Measurements from ENCODE around the gene RPAP3. TPM values are rescaled to one million over a fixed set of nuclear protein-coding genes. Genes with fewer than 3 reads are reported as not detected.
A peak's percentile ranks its signal among the peaks of the same experiment; 100 is the strongest.

Gene RPAP3
- total RNA-seq, 2 donors from 2014 or later: 22.7 to 23.5 TPM

DNA sequence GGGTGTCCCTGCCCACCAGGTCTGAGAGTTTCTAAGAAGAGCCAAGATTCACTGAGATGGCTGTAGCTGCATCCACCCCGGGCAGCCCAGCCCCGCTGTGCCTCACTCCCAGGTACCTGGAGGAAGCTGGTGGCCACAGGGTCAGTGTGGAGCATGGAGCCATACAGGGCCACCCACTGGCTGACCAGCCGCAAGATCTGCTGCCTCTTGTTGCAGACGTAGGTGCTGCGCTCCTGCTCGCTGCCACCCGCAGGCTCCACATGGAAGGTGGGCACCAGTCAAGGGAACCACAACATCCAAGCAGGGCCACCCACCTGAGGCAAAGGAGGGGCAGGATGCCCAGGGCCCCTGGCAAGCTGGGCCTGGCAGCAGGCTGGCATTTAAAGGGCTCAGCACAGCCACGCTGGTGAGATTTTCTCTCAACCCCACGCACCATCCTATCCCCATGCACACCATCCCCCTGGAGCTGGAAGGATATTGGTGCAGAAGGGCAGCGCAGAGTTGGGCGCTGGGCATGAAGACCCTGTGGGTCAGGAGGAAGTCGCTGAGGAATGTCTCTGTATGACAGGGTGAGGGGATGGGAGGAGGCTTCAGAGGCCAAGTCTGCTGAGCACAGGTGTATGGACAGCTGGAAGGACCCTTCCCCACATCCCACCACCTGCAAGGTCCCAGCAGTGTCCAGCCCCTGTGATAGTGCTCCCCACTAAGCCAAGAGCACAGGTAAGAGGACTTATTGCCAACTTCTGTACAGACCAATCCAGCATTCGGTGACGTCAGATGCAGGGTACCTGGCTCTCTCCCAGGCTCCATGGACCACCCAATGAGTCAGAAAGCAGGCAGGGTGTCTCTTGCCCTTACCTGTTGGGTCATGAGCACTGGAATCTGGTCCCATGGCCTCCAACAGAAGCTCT, 42.0 kb upstream of the RPAP3 start:
- ATAC-seq (no peak), DNase-seq (no peak)
- H3K4me3 Mint-ChIP-seq: no peak overlapping the region
- H3K36me3 Mint-ChIP-seq (ENCODE audit: low read depth): no peaks in the 10 kb centered on the region
- peaks cover 8% of the 10 kb centered on the region for H3K4me1 Mint-ChIP-seq
- H3K27ac Mint-ChIP-seq: no peak overlapping the region
- H3K27me3 Mint-ChIP-seq: peaks cover 11% of the 10 kb centered on the region
- no peaks in the 10 kb centered on the region for H3K9me3 ChIP-seq (ENCODE audit: control insufficient read depth, low read length, poor library complexity, severe bottlenecking)

DNA sequence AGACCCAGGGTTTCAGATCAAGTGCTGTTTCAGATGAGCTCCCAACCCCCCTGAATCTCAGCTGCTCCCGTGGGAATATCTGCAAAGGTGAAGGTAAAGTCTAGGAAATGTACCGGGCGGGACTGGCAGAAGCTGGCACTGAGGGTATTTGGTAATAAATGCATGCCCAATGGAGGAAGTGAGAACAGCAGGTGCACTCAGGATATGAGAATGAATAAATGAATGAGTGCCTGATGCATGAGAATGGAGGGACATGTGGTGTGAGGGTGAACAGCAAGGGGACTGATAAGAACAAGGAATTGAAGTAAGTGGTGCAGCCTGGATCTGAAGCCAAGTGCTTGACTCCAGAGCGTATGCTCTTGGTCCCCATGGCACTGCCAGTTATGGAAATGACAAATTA, 41.3 kb upstream of the RPAP3 start:
- Mint-ChIP-seq H3K27me3 (peaks cover 11% of the 10 kb centered on the region), H3K27ac (no peak overlapping the region), H3K36me3 (ENCODE audit: low read depth) (no peaks in the 10 kb centered on the region), H3K4me3 (no peak overlapping the region), H3K4me1 (peaks cover 12% of the 10 kb centered on the region)
- H3K9me3 ChIP-seq (ENCODE audit: control insufficient read depth, low read length, poor library complexity, severe bottlenecking): no peaks in the 10 kb centered on the region
- ATAC-seq (peak; percentile 45), DNase-seq (no peak)

DNA sequence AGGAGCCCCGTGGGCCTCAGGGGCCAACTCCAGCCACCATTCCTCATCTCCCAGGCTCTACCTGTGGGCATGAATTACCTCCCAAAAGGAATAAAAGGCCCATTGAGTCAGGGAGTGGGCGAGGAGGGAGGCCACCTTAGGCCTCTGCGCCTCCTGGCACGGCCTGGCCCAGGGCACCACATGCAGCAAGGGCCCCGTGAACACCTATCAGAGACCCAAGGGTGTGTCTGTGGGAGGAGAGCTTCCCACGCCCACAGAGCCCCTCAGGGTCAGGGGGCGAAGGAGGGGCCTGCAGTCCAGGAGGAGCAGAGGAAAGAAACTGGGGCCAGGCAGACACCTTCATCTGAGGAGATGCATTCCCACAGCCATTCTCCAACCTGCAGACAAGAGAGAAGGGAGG, 40.7 kb upstream of the RPAP3 start:
- Mint-ChIP-seq H3K27me3 (peaks cover 11% of the 10 kb centered on the region), H3K36me3 (ENCODE audit: low read depth) (no peaks in the 10 kb centered on the region), H3K27ac (peak overlapping the region; percentile 16), H3K4me3 (no peak overlapping the region), H3K4me1 (peaks cover 14% of the 10 kb centered on the region)
- no peak for ATAC-seq
- H3K9me3 ChIP-seq (ENCODE audit: control insufficient read depth, low read length, poor library complexity, severe bottlenecking): no peaks in the 10 kb centered on the region
- DNase-seq: no peak

DNA sequence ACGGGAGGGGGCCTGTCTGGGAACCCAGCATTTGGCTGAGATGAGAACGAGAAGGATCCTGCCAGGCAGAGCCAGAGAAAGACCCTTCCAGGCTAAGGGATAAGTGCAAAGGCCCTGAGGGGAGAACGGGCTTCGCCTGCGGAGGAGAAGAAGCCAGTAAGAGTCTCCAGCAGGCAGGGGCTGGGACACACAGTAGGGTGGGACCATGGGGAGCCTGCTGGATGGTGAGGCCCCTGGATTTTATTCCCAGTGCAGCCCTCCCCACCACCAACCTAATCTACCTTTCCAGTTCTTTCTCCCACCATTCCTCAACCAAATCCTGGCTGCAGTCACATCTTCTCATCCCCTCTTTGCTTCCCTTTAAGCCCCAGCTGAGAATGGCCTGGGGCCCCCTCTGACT, 40.2 kb upstream of the RPAP3 start:
- peaks cover 18% of the 10 kb centered on the region for H3K4me1 Mint-ChIP-seq
- ATAC-seq: no peak
- no peaks in the 10 kb centered on the region for H3K36me3 Mint-ChIP-seq (ENCODE audit: low read depth)
- H3K27ac Mint-ChIP-seq: peak overlapping the region; percentile 53
- no peak for DNase-seq
- H3K27me3 Mint-ChIP-seq: peaks cover 11% of the 10 kb centered on the region
- H3K9me3 ChIP-seq (ENCODE audit: control insufficient read depth, low read length, poor library complexity, severe bottlenecking): no peaks in the 10 kb centered on the region
- H3K4me3 Mint-ChIP-seq: no peak overlapping the region

DNA sequence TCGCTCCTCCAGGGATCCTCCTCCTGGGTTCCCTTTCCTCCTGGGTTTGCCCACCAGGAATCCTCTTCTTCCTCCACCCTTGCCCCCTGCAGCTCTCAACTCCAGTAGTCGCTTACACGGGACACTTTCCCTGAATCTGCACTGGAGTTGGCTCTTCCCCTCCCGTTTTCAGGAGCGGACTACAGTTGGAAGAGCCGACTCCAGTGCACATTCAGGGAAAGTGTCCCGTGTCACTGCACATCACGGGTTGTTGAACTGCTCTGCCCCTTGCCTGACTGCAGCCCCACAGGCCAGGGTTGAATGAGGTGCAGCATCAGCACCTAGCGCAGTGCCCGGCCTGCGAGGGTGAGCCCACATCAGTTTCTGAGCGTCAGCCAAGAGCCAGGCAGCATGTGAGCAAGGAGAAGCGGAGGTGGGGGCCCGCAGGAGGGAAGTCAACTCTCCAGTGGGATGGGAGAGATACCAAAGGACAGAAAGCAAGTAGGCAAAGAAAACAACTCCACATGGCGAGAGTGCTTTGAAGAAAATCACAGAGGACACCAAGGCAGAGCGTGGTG, 39.7 kb upstream of the RPAP3 start:
- Mint-ChIP-seq H3K4me3 (no peak overlapping the region), H3K36me3 (ENCODE audit: low read depth) (no peaks in the 10 kb centered on the region), H3K27me3 (peaks cover 11% of the 10 kb centered on the region), H3K27ac (peak overlapping the region; percentile 53), H3K4me1 (peaks cover 20% of the 10 kb centered on the region)
- ATAC-seq (no peak), DNase-seq (no peak)
- no peaks in the 10 kb centered on the region for H3K9me3 ChIP-seq (ENCODE audit: control insufficient read depth, low read length, poor library complexity, severe bottlenecking)

DNA sequence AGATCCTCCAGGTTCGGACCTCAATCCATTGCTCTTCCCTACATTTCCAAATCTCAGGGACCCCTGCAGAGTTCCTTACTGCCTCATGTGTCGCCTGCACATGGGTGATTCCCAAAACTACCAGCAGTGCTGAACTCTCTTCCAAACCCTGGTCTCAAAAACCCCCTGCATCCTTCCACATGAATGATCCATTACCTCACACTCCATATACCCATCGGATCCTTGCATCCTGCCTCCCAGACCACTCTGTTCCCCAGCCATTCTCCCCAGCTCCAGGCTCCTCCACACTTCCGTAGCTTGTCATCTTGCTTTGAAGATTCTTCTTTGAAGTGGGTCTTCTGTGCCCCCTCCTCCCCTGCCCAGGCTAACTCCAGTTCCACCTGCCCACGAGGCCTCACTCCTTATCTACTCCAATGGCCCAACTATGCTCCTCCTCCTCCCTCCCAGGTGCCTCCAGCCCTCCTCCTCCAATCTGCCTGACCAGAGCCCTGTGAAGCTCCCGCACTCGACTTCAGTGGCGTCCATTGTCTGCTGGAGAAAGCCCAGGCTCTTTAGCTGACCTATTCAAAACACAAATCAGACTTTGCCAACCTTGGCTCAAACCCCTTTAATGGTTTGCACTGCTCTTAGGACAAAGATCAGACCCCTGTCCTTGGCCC, 39.1 kb upstream of the RPAP3 start:
- Mint-ChIP-seq H3K27ac (peak overlapping the region; percentile 39), H3K27me3 (peaks cover 11% of the 10 kb centered on the region), H3K4me1 (peaks cover 19% of the 10 kb centered on the region), H3K4me3 (no peak overlapping the region), H3K36me3 (ENCODE audit: low read depth) (no peaks in the 10 kb centered on the region)
- DNase-seq (no peak), ATAC-seq (no peak)
- no peaks in the 10 kb centered on the region for H3K9me3 ChIP-seq (ENCODE audit: control insufficient read depth, low read length, poor library complexity, severe bottlenecking)

DNA sequence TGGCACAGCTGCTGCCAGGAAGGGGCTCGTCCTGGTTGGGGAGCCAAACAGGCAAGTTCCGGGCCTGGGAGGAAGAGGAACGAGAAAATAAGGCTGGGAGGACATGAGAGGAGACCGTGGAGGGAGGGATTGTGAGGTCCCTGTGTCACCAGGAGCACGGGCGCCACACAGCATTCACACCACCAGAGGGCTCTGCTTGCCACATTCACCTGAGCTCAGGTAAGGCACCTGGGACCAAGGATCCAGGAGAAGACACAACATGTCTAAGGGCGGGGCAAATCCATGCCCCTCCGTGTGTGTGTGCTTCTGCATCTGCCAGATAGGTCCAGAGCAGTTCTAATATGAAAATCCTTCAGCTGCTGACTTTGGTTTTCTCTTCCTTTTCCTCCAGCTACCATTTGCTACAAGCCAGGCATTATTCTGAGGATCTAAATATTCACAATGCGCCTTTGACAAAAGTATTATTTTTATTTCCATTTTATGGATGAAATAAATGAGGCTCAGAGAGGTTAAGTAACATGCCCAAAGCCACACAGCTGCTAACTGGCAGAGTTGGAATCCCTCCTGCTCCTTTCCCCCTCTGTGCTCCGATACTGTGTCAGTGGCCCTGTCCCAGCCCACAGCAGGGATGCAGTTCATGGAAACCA, 38.3 kb upstream of the RPAP3 start:
- ATAC-seq (peak; percentile 44), DNase-seq (peak; percentile 40 to 46 (median 42))
- no peaks in the 10 kb centered on the region for H3K9me3 ChIP-seq (ENCODE audit: control insufficient read depth, low read length, poor library complexity, severe bottlenecking)
- no peaks in the 10 kb centered on the region for H3K36me3 Mint-ChIP-seq (ENCODE audit: low read depth)
- peaks cover 22% of the 10 kb centered on the region for H3K4me1 Mint-ChIP-seq
- peak overlapping the region; percentile 39 for H3K27ac Mint-ChIP-seq
- H3K27me3 Mint-ChIP-seq: peaks cover 11% of the 10 kb centered on the region
- no peak overlapping the region for H3K4me3 Mint-ChIP-seq

DNA sequence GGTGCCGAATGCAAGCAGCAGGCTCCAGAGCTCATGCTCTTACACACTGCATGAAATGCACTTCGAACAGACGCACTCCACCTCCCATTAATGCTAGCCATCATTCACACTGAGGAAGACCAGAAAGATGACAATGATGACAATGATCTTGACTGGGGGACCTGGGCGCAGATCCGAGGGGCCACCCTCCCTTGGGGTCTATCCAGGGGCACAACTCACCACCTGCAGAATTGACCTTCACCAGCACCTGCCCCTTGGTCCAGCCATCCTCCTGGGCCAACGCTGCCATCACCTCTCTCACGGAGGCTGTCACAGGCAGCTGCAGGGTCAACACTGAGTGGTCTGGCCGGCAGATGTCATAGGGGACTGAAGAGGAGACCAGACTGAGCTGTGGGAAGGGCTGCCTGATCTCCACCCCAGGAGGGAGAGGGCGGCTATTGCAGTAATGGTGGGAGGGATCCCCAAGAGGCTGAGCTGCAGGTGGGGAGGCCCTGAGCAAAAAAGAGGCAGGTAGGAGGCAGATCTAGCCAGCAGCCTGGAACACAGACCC, 37.6 kb upstream of the RPAP3 start:
- peaks cover 11% of the 10 kb centered on the region for H3K27me3 Mint-ChIP-seq
- no peak overlapping the region for H3K4me3 Mint-ChIP-seq
- H3K4me1 Mint-ChIP-seq: peaks cover 28% of the 10 kb centered on the region

DNA sequence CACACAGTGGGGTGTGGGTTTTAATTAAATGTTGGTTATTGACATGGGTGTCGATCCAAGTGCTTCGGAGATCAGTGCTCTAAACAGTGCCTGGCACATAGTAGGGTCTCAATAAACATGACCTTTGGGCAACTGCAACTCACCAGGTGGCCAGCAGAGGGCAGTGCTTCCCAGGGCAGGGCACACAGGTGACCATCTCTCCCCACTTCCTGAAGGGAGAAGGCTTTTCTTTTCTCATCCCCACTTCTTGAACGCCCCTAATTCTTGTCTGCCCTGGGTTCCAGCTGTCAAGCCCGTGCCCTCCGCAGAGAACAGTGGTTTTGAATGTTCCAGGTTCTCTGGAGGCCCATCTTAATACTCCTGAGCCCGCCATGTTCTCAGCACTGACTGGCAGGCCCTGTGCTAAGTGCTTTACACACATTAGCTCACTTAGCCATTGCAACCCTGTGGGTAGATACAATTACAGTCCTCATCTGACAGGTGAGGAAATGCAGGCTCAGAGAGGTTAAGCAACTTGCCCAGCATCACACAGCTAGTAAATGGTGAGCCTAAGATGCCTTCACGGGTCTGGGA, 36.5 kb upstream of the RPAP3 start:
- H3K27ac Mint-ChIP-seq: no peak overlapping the region
- H3K36me3 Mint-ChIP-seq (ENCODE audit: low read depth): no peaks in the 10 kb centered on the region
- DNase-seq (peak; percentile 61 to 67 (median 65)), ATAC-seq (peak; percentile 37)
- H3K27me3 Mint-ChIP-seq: peaks cover 11% of the 10 kb centered on the region
- H3K4me3 Mint-ChIP-seq: peak overlapping the region; percentile 28
- H3K4me1 Mint-ChIP-seq: peaks cover 28% of the 10 kb centered on the region
- no peaks in the 10 kb centered on the region for H3K9me3 ChIP-seq (ENCODE audit: control insufficient read depth, low read length, poor library complexity, severe bottlenecking)

More for the DNA sequence above, 37.6 kb upstream of the RPAP3 start:
- Mint-ChIP-seq H3K27ac (no peak overlapping the region), H3K36me3 (ENCODE audit: low read depth) (no peaks in the 10 kb centered on the region)
- no peaks in the 10 kb centered on the region for H3K9me3 ChIP-seq (ENCODE audit: control insufficient read depth, low read length, poor library complexity, severe bottlenecking)
- ATAC-seq (no peak), DNase-seq (no peak)

DNA sequence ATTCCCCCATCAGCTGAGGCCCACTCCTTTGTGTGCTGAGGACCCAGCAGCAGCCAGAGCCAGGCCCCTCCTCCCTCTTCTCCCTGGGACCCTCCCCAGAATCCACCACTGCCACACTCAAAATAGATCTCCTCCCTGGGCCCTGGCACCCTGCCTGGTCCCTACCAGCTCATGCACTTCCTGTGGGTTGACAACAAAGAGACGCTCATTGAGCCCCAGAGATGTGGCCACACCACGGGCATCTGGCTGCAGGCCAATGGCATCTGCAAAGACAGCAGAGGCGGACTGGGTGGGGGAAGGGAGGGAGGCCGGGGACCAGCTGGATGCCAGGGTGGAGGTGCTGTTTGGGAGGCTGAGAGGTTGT, 35.5 kb upstream of the RPAP3 start:
- peak; percentile 84 for ATAC-seq
- Mint-ChIP-seq H3K27ac (peak overlapping the region; percentile 83), H3K36me3 (ENCODE audit: low read depth) (no peaks in the 10 kb centered on the region), H3K27me3 (peaks cover 9% of the 10 kb centered on the region), H3K4me1 (peaks cover 28% of the 10 kb centered on the region), H3K4me3 (peak overlapping the region; percentile 80)
- H3K9me3 ChIP-seq (ENCODE audit: control insufficient read depth, low read length, poor library complexity, severe bottlenecking): no peaks in the 10 kb centered on the region
- peak; percentile 40 to 68 (median 65) for DNase-seq

DNA sequence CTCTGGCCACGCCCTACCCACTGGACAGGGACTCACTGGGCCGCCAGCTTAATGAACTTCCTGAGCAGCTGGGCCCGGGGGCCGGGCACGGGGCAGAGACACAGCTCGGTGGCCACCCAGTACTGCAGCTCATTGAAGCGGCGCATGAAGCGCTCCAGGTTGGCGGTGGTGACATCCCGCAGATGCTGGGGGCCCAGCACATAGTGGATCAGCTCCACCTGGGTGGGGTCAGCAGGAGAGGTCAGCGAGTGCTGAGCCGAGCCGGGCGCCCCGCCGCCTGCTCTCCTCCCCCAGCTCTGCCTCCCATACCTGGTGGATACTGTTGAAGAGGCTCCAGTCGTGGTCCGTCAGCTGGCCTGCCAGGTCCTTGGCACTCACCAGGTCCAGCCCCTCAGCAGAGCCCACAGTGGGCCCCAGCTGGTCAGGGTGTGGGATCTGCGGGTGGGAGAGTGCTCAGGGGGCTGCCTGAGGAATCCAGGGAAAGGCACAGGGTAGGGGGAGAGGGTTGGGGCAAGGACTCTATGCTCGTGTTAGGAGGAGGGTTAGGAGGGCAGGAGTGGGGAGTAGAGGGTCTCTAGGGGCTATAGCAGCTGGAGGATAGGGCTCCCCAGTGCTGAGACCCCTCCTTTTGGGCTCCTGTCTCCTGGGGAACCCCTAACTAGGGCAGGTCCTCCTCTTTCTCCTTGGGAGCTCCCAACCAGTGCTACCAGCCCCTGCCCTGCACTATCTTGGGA, 34.9 kb upstream of the RPAP3 start:
- peak overlapping the region; percentile 83 for H3K27ac Mint-ChIP-seq
- peaks cover 28% of the 10 kb centered on the region for H3K4me1 Mint-ChIP-seq
- H3K4me3 Mint-ChIP-seq: peak overlapping the region; percentile 80
- H3K9me3 ChIP-seq (ENCODE audit: control insufficient read depth, low read length, poor library complexity, severe bottlenecking): no peaks in the 10 kb centered on the region
- H3K36me3 Mint-ChIP-seq (ENCODE audit: low read depth): no peaks in the 10 kb centered on the region
- H3K27me3 Mint-ChIP-seq: peaks cover 7% of the 10 kb centered on the region
- DNase-seq: no peak
- ATAC-seq: no peak

DNA sequence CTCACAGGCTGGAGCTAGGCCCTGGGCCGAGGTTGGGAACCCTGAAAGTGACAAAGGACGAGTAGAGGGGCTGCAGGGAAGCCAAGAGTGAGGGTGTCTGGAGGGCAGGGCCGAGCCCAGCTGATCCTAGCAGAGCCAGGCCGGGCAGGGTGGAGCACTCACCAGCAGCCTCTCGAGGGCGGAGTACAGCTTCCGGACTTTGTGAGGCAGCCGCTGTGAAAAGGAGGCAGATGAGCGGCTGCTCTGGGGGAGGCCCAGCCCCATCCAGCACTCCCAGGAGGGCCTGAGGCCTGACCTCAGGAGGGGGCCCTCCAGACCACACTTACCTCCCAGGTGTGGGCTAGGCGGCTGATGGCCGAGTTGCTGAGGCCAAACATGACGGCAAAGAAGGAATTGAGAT, 34.1 kb upstream of the RPAP3 start:
- DNase-seq (no peak), ATAC-seq (no peak)
- no peaks in the 10 kb centered on the region for H3K36me3 Mint-ChIP-seq (ENCODE audit: low read depth)
- peak overlapping the region; percentile 57 for H3K27ac Mint-ChIP-seq
- H3K4me3 Mint-ChIP-seq: peak overlapping the region; percentile 80
- peaks cover 6% of the 10 kb centered on the region for H3K27me3 Mint-ChIP-seq
- peaks cover 28% of the 10 kb centered on the region for H3K4me1 Mint-ChIP-seq
- no peaks in the 10 kb centered on the region for H3K9me3 ChIP-seq (ENCODE audit: control insufficient read depth, low read length, poor library complexity, severe bottlenecking)

All from T-helper 17 cell (primary cell).